GM18499 (cell line): ENCODE results near the gene CYP46A1.
A peak's percentile ranks its signal among the peaks of the same experiment; 100 is the strongest.
"Not testable (repeated sequence)": the region's sequence is repeated elsewhere in the genome, so short reads cannot be mapped to it uniquely, and the experiment has no call there.

Experiments
- ATAC-seq: cut with Tn5 transposase; IDR thresholded peaks from one replicate; pipeline ENCODE4 v1.9.1; 2021; ENCODE audit warnings: moderate number of reproducible peaks; ENCODE audit not compliant: insufficient read depth, unreplicated experiment

Gene CYP46A1

GRCh38 chr14:99683619-99684409, at the start of gene CYP46A1:
Gene CYP46A1 (plus strand): TSS chr14:99684298. CDS start chr14:99684418, 120 bp downstream.
- ATAC-seq = peak; percentile 80

- no peak for ATAC-seq
These were observed 49.7 kb upstream of the CYP46A1 start for GRCh38 chr14:99634443-99634842.

DNA sequence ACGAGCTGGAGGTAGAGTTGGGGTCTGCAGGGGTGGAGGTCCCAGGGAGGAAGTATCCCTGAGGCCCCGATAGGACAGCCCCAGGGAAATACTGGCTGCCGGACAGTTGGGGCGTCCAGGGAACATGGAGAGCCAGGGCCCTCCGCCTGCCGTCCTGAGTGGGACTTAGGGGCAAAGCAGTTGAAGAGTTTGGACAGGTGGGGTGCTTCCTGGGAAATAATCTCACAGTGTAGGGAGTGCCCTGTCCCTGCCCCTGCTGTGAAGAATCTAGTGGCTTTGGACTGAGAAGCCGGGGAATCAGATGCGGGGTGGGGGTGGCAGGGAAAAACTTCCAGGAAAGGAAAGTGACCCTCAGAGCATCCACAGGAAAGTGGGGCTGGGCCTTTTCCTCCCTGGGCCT, 49.0 kb upstream of the CYP46A1 start:
- ATAC-seq = no peak

DNA sequence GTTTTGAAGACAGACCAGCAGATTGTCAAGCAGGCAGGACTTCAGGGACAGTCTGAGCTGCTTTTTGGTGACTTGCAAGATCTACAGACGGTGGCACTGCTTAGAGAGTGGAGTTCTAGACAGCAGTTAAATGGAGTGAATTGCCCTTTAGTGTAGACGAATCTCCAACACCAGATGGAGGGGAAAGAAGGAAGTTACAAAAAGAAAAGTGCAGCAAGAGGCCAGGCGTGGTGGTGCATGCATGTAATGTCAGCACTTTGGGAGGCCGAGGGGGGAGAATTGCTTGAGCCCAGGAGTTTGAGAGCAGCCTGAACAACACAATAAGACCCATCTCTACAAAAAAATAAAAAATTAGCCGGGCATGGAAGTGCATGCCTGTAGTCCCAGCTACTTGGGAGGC, 47.6 kb upstream of the CYP46A1 start:
- ATAC-seq = no peak

- no peak for ATAC-seq
These were observed 46.5 kb upstream of the CYP46A1 start for GRCh38 chr14:99637624-99638023.

DNA sequence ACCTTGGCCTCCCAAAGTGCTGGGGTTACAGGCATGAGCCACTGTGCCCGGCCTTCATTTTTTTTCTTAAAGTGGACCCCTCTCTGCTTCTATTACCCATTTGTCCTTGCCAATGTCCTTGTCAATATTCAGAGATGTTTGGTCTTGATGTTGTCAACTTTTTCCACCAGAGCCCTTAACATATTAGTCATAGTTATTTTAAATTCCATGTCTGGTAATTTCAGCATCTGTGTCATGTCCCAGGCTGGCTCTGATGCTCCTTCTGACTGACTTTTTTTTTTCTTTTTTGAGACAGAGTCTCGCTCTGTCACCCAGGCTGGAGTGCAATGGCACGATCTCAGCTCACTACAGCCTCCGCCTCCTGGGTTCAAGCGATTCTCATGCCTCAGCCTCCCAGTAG, 41.3 kb upstream of the CYP46A1 start:
- not testable (repeated sequence) for ATAC-seq

GRCh38 chr14:99643343-99643742, 40.8 kb upstream of the CYP46A1 start:
- no peak for ATAC-seq

GRCh38 chr14:99644035-99644587, 40.0 kb upstream of the CYP46A1 start:
- ATAC-seq = no peak

- ATAC-seq = no peak
These were observed 39.2 kb upstream of the CYP46A1 start, which contains the start of gene HHIPL1 for GRCh38 chr14:99644723-99645544. Gene HHIPL1 (plus strand): TSS chr14:99645129. CDS start chr14:99645208, 79 bp downstream.

DNA sequence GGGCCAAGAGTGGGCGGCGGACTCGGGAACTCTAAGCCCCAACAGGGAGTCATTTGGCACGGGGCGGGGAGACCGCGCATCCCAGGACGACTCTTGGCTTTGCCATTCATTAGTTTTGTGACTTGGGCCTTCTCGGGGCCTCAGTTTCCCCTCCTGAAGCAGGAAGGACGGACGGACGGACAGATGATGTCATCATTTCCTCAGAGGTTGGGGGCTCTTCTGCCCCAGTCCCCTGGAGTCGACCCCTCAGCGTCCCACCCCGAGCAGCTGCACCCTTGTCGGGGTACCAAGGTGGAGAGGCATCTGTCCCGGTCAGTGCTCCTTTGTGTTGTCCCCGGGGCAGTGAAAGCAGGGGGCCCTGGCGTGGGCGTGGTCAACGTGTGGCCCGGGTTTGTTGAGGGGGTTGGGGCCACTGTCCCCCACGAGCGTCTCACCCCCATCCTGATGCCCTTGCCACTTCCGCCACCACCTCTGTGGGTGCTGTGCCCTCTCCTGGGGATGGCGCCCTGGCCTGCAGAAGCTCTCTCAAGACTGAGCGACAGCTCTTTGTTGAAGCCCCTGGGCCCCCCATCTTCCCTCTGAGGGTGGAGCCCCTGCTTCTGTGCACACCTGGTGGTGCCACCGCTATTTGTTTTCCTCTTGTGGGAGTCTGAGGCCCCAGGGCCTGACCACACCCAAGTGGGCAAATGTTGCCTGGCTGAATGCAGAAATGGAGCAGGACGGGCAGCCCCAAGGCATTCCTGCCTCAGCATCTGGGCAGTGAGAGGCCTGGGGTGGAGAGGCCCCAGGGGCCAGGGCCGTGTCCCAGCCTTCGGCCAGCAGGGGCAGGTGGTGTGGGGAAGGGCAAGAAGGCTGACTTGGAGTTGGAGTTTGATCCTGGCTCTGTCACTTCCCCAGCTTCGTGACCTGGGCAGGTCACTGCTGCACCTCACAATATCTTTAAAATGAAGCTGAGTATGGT, 38.3 kb upstream of the CYP46A1 start:
- no peak for ATAC-seq

DNA sequence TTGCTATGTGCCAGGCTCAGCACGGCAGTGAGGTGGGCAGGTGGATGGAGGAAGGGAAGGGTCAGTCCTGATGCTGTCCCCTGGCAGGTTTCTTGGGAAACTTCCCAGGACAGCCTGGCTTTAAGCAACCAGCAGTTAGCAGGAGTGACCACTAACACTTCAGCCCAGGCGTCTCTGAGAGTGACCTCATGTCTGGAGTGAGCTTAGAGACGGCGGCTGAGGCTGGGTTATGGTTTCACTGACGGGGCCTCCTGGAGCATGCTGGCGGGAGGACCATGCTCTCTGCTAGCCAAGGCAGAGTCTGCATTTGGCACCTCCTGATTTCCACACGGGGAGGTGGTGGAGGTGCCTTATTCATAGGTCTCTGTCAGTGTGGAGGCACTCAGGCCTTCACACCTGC, 36.7 kb upstream of the CYP46A1 start:
- ATAC-seq = no peak

DNA sequence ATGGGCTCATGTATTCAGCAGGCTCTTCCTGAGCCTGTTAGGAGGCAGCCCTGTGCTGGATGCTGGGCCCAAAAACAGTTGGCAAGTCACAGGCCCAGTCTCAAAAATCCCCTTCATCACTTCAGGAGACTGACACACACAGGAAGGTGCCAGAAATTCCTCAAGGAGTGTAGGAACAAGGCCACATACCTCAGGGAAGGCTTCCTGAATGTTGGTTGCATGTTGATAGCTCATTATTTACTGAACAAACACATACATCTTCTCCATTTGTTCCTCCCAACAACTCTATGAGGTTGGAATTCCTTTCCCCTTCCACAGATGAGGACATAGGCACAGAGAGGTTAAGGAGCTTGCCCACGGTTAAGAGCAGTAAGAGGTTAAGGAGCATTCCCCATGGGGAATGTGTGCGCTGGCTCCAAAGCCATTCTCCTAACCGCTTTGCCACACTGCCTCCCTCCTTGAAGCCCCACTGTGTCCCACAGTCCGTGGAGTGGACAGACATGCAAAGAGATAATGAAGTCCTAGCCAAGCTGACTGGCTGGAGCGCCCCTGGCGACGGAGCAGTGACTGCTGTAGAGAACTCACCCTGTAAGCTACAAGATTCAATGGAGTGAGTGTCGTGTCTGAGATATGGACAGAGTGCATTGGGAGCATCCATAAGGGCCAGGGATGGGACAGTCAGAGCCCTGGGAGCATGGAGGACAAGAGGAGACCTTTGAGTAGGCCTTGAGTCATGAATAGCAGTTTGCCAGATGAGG, 35.9 kb upstream of the CYP46A1 start:
- ATAC-seq = no peak

DNA sequence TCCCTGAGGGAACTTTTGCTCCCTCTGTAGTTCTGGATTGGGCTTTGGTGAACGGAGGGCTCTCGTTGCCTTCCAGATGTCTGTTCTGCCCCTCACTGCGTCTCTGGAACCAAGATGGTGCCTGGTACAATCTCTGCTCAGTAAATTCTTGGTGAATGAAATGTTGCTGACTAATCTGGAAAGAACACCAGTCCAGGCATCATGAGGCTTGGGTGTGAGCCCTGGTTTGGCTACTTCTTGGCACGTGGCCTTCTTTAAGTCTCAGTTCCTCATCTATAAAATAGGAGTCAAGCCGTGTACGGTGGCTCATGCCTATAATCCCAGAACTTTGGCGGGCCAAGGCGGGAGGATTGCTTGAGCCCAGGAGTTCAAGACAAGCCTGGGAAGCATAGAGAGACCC, 34.9 kb upstream of the CYP46A1 start:
- no peak for ATAC-seq

DNA sequence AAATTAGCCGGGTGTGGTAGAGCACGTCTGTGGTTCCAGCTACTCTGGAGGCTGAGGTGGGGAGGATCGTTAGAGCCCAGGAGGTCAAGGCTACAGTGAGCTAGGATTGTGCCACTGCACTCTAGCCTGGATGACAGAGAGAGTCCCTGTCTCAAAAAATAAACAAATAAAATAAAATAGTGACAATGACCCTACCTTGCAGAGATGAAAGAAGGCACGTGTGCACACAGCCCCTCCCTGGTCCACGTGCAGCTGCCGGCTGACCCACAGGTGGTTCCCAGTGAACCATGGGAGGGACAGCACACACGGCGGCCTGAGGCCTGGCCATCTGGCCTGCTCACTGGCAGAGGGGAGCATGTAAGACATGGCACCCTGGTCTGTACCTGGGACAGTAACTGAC, 34.5 kb upstream of the CYP46A1 start:
- no peak for ATAC-seq

GRCh38 chr14:99650189-99650588, 33.9 kb upstream of the CYP46A1 start:
- ATAC-seq = no peak

GRCh38 chr14:99651953-99652746, 31.9 kb upstream of the CYP46A1 start:
- ATAC-seq = no peak

- ATAC-seq = no peak
These were observed 29.7 kb upstream of the CYP46A1 start for GRCh38 chr14:99654235-99654985.

DNA sequence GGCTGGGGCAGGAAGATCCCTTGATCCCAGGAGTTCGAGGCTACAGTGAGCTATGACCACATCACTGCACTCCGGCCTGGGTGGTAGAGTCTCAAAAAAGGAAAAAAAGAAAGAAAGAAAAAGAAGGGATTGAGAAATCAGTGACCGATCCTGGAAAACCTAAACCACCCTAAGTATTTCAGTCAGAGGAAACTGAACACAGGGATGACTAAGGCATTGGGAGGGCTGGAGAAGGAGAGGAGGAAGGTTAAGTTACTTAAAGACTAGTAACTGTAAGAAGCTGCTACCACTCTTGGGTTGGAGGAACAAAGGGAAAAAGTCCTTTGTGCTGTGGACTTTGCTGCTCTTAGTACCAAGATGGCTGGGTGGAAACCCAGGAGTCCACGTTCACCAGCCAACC, 28.6 kb upstream of the CYP46A1 start:
- no peak for ATAC-seq
